OCI-LY1 (cell line): ENCODE results near the gene FGF23.

Experiments used
- H2AFZ ChIP-seq: fragments of 200-600 bp; sonication (generic), shearing (Covaris generic); 2 replicates; pipeline ENCODE4 v1.6.0; 2014; ENCODE audit warnings: antibody characterized with exemption, mild to moderate bottlenecking, low read length
- H3F3A ChIP-seq: fragments of 200-600 bp; sonication (generic), shearing (Covaris generic); 2 replicates; pipeline ENCODE4 v1.6.0; 2014; ENCODE audit warnings: mild to moderate bottlenecking, antibody characterized with exemption, low read length, moderate library complexity; ENCODE audit not compliant: insufficient read depth
- H3K27ac ChIP-seq: fragments of 200-600 bp; sonication (generic); 2 replicates; pipeline ENCODE4 v1.5.1; 2014; ENCODE audit warnings: low read length, mixed run types, mild to moderate bottlenecking, low read depth; ENCODE audit not compliant: poor library complexity, severe bottlenecking
- H3K27me3 ChIP-seq: fragments of 200-600 bp; sonication (generic); 2 replicates; pipeline ENCODE4 v1.6.0; 2014; ENCODE audit warnings: antibody characterized with exemption, mild to moderate bottlenecking, low read length, moderate library complexity; ENCODE audit not compliant: insufficient read depth
- H3K36me3 ChIP-seq: fragments of 200-600 bp; sonication (generic); 2 replicates; pipeline ENCODE4 v1.6.1; 2014; ENCODE audit warnings: mild to moderate bottlenecking, antibody characterized with exemption, low read length, moderate library complexity, mixed read lengths; ENCODE audit not compliant: insufficient read depth
- H3K4me1 ChIP-seq: fragments of 200-600 bp; sonication (generic); 2 replicates; pipeline ENCODE4 v1.5.1; 2014; ENCODE audit warnings: mild to moderate bottlenecking, low read length, moderate library complexity; ENCODE audit not compliant: insufficient read depth, severe bottlenecking
- H3K4me2 ChIP-seq: fragments of 200-600 bp; sonication (generic), shearing (Covaris generic); 2 replicates; pipeline ENCODE4 v1.6.1; 2014; ENCODE audit warnings: low read length
- H3K4me3 ChIP-seq: fragments of 200-600 bp; sonication (generic); 2 replicates; pipeline ENCODE4 v1.5.1; 2014; ENCODE audit warnings: low read length, low read depth, mild to moderate bottlenecking, mixed read lengths; ENCODE audit not compliant: poor library complexity, severe bottlenecking
- H3K79me2 ChIP-seq: fragments of 200-600 bp; shearing (Covaris generic); 2 replicates; pipeline ENCODE4 v1.6.1; 2016; ENCODE audit warnings: mixed run types, low read length, mixed read lengths; ENCODE audit not compliant: insufficient read depth
- H3K9ac ChIP-seq: fragments of 200-600 bp; sonication (generic), shearing (Covaris generic); 2 replicates; pipeline ENCODE4 v1.6.1; 2014; ENCODE audit warnings: mild to moderate bottlenecking, low read length, mixed read lengths
- H3K9me2 ChIP-seq: fragments of 200-600 bp; sonication (generic), shearing (Covaris generic); 2 replicates; pipeline ENCODE4 v1.6.1; 2014; ENCODE audit warnings: low read depth, mild to moderate bottlenecking, low read length, mixed read lengths
- H3K9me3 ChIP-seq: fragments of 200-600 bp; shearing (Covaris generic); 2 replicates; pipeline ENCODE4 v1.6.1; 2014; ENCODE audit warnings: low read length, mixed read lengths
- H4K20me1 ChIP-seq: fragments of 200-600 bp; sonication (generic), shearing (Covaris generic); 2 replicates; pipeline ENCODE4 v1.6.0; 2016; ENCODE audit warnings: mild to moderate bottlenecking, low read length; ENCODE audit not compliant: insufficient read depth
- EZH2 ChIP-seq: fragments of 200-600 bp; sonication (generic), shearing (Covaris generic); IDR thresholded peaks from 2 replicates; pipeline ENCODE4 v1.8.0; 2017; ENCODE audit warnings: borderline replicate concordance, mixed run types, mild to moderate bottlenecking, antibody characterized with exemption, low read length, moderate library complexity, mixed read lengths
- TF ChIP-seq, protein P1 (sequence below): fragments of 200-600 bp; sonication (generic), shearing (Covaris generic); IDR thresholded peaks from 2 replicates; pipeline ENCODE4 v1.5.1; 2017; ENCODE audit warnings: mild to moderate bottlenecking, antibody characterized with exemption, low read length, moderate library complexity, mixed read lengths

Gene FGF23

GRCh38 chr12:4346931-4347330 lies 32.6 kb downstream of the FGF23 start:
- H3F3A ChIP-seq = no peaks in the 10 kb centered on the region
- no peak overlapping the region for H3K4me3 ChIP-seq
- no peaks in the 10 kb centered on the region for H4K20me1 ChIP-seq
- no peak overlapping the region for H3K4me2 ChIP-seq
- no peak overlapping the region for H3K27ac ChIP-seq
- H3K9ac ChIP-seq = no peak overlapping the region
- H2AFZ ChIP-seq = no peak overlapping the region
- H3K9me2 ChIP-seq = no peaks in the 10 kb centered on the region
- peaks cover 31% of the 10 kb centered on the region for H3K36me3 ChIP-seq
- TF ChIP-seq EZH2 = no peak
- TF ChIP-seq, protein P1, sequence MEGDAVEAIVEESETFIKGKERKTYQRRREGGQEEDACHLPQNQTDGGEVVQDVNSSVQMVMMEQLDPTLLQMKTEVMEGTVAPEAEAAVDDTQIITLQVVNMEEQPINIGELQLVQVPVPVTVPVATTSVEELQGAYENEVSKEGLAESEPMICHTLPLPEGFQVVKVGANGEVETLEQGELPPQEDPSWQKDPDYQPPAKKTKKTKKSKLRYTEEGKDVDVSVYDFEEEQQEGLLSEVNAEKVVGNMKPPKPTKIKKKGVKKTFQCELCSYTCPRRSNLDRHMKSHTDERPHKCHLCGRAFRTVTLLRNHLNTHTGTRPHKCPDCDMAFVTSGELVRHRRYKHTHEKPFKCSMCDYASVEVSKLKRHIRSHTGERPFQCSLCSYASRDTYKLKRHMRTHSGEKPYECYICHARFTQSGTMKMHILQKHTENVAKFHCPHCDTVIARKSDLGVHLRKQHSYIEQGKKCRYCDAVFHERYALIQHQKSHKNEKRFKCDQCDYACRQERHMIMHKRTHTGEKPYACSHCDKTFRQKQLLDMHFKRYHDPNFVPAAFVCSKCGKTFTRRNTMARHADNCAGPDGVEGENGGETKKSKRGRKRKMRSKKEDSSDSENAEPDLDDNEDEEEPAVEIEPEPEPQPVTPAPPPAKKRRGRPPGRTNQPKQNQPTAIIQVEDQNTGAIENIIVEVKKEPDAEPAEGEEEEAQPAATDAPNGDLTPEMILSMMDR = no peak
- no peaks in the 10 kb centered on the region for H3K9me3 ChIP-seq
- no peaks in the 10 kb centered on the region for H3K27me3 ChIP-seq
- no peaks in the 10 kb centered on the region for H3K4me1 ChIP-seq
- H3K79me2 ChIP-seq = no peaks in the 10 kb centered on the region

DNA sequence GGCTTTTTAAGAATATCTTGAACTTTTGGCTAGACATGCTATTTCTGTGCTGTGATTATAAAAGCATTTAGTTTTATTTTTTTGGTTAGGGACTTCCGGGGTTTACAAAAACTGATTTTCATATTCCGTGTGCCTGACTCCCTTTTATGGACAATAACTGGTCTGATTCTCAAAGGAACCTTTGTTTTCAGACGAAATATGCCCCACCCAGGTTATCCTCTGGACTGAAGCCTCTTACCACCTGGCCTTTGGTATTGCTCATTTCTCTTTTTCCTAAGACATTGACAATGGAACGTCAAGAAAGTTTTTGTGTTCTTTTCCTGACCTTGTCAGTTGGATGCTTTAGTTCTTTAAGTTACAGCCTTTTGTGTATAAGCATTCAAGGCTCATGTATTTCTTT lies 47.7 kb downstream of the FGF23 start:
- Histone ChIP-seq H3K4me2 (no peak overlapping the region), H3K9me2 (no peaks in the 10 kb centered on the region), H3K36me3 (peaks cover 49% of the 10 kb centered on the region), H2AFZ (no peak overlapping the region), H3F3A (no peaks in the 10 kb centered on the region), H3K27ac (no peak overlapping the region), H3K4me3 (no peak overlapping the region), H3K9ac (no peak overlapping the region), H3K9me3 (no peaks in the 10 kb centered on the region), H3K27me3 (no peaks in the 10 kb centered on the region), H4K20me1 (no peaks in the 10 kb centered on the region), H3K4me1 (no peaks in the 10 kb centered on the region), H3K79me2 (peaks cover 11% of the 10 kb centered on the region)
- TF ChIP-seq EZH2 = no peak
- TF ChIP-seq, protein P1 = no peak

DNA sequence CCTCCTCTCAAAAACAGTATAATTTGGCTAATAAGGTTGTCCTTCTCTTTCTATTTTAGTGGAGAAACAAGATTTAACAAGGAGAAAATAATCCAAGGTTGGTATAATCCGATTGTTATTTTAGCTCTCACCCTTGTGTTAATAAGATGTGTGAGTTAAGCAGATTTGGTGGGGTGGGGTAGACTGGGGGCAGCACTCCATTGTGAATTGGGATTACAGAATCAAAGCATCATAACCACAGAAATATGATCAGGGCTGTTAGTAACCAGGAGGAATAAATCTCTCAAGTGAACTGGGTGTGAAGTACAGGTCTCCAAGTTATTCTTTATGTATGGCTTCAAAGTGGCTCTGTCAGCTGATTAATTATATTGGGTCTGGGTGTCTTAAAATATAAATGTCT lies 48.3 kb downstream of the FGF23 start:
- H3K27me3 ChIP-seq = no peaks in the 10 kb centered on the region
- H3K27ac ChIP-seq = no peak overlapping the region

More for the DNA sequence above, 48.3 kb downstream of the FGF23 start:
- no peaks in the 10 kb centered on the region for H3K9me3 ChIP-seq
- no peak overlapping the region for H2AFZ ChIP-seq
- no peaks in the 10 kb centered on the region for H3K9me2 ChIP-seq
- no peaks in the 10 kb centered on the region for H3K4me1 ChIP-seq
- H3K4me3 ChIP-seq = no peak overlapping the region
- no peak overlapping the region for H3K9ac ChIP-seq
- no peaks in the 10 kb centered on the region for H3F3A ChIP-seq
- peaks cover 11% of the 10 kb centered on the region for H3K79me2 ChIP-seq
- no peaks in the 10 kb centered on the region for H4K20me1 ChIP-seq
- H3K4me2 ChIP-seq = no peak overlapping the region
- H3K36me3 ChIP-seq = peaks cover 43% of the 10 kb centered on the region
- TF ChIP-seq, protein P1 = no peak
